Measurements from ENCODE around the gene BCAS4.

DNA sequence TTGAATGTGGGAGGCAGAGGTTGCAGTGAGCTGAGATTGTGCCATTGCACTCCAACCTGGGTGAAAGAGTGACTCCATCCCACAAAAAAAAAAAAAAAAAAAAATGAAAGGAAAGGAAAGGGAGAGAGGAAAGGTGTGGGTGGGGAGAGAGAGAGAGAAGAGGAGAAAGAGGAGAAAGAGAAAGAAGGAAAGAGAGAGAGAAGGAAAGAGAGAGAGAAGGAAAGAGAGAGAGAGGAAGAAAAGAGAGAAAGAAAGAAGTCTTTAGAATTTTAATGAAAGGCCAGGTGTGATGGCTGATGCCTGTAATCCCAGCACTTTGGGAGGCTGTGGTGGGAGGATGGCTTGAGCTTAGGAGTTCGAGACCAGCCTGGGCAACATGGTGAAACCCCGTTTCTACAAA lies 7.7 kb upstream of the BCAS4 start:
- TF ChIP-seq, protein P1, sequence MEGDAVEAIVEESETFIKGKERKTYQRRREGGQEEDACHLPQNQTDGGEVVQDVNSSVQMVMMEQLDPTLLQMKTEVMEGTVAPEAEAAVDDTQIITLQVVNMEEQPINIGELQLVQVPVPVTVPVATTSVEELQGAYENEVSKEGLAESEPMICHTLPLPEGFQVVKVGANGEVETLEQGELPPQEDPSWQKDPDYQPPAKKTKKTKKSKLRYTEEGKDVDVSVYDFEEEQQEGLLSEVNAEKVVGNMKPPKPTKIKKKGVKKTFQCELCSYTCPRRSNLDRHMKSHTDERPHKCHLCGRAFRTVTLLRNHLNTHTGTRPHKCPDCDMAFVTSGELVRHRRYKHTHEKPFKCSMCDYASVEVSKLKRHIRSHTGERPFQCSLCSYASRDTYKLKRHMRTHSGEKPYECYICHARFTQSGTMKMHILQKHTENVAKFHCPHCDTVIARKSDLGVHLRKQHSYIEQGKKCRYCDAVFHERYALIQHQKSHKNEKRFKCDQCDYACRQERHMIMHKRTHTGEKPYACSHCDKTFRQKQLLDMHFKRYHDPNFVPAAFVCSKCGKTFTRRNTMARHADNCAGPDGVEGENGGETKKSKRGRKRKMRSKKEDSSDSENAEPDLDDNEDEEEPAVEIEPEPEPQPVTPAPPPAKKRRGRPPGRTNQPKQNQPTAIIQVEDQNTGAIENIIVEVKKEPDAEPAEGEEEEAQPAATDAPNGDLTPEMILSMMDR (IDR thresholded peaks at IDR 0.05) = no peak
- TF ChIP-seq POLR2A (IDR thresholded peaks at IDR 0.05) = no peak

Measured in esophagus squamous epithelium (tissue), 4 donors.